HL-60 (cell line): ENCODE measurements around the gene GBA3.

Experiments used
- DNase-seq, 2 experiments: peaks; one replicate each; pipeline ENCODE4 v3.0.0-alpha.2; 2010 to 2020; ENCODE audit warnings: low read depth in 1 of 2, low spot score in 1 of 2
- H3K27ac ChIP-seq: fragments of 250-450 bp; sonication (Bioruptor Pico); replicated peaks from 2 replicates; pipeline ENCODE4 v1.5.1; 2020; ENCODE audit warnings: mild to moderate bottlenecking, moderate library complexity
- H3K27me3 ChIP-seq: fragments of 250-450 bp; sonication (Bioruptor Pico); 2 replicates; pipeline ENCODE4 v1.5.1; 2021; ENCODE audit warnings: mild to moderate bottlenecking, moderate library complexity; ENCODE audit not compliant: insufficient read depth, poor library complexity, severe bottlenecking
- H3K4me3 ChIP-seq: replicated peaks from 2 replicates; pipeline ENCODE4 v1.5.1; 2011; ENCODE audit warnings: mild to moderate bottlenecking, control low read depth, low read length; ENCODE audit not compliant: insufficient read depth
- CTCF ChIP-seq: IDR thresholded peaks from one replicate; pipeline ENCODE4 v1.5.1; 2011; ENCODE audit warnings: low read length, control low read depth, inconsistent platforms; ENCODE audit not compliant: insufficient read depth
- GABPA ChIP-seq: IDR thresholded peaks from 2 replicates; pipeline ENCODE4 v1.6.1; 2012; ENCODE audit warnings: low read depth
- POLR2AphosphoS5 ChIP-seq: IDR thresholded peaks from 2 replicates; pipeline ENCODE4 v1.6.1; 2012; ENCODE audit warnings: low read depth
- REST ChIP-seq: IDR thresholded peaks from 2 replicates; pipeline ENCODE4 v1.6.1; 2012; ENCODE audit warnings: low read depth; ENCODE audit not compliant: insufficient replicate concordance
- SPI1 ChIP-seq: IDR thresholded peaks from 2 replicates; pipeline ENCODE4 v1.6.1; 2012; ENCODE audit warnings: low read depth, mild to moderate bottlenecking, borderline replicate concordance

The GBA3 gene

GRCh38 chr4:22672944-22673343 lies 19.8 kb upstream of the GBA3 start:
- H3K27ac ChIP-seq: no peak overlapping the region
- TF ChIP-seq REST (no peak), GABPA (no peak), POLR2AphosphoS5 (no peak), SPI1 (no peak), CTCF (no peak)

GRCh38 chr4:22674700-22675099 lies 18.0 kb upstream of the GBA3 start:
- Histone ChIP-seq H3K27ac (no peak overlapping the region), H3K4me3 (no peak overlapping the region), H3K27me3 (no peaks in the 10 kb centered on the region)
- TF ChIP-seq SPI1 (no peak), REST (no peak), GABPA (no peak), CTCF (no peak), POLR2AphosphoS5 (no peak)
- no peak for DNase-seq

More at GRCh38 chr4:22672944-22673343, 19.8 kb upstream of the GBA3 start:
- Histone ChIP-seq H3K4me3 (no peak overlapping the region), H3K27me3 (no peaks in the 10 kb centered on the region)
- no peak for DNase-seq

- no peak overlapping the region for H3K4me3 ChIP-seq
- no peaks in the 10 kb centered on the region for H3K27me3 ChIP-seq
- no peak overlapping the region for H3K27ac ChIP-seq
- DNase-seq: no peak
- TF ChIP-seq REST: no peak
- no peak for TF ChIP-seq SPI1
- no peak for TF ChIP-seq GABPA
- TF ChIP-seq CTCF: no peak
- no peak for TF ChIP-seq POLR2AphosphoS5
Observed at GRCh38 chr4:22676063-22676462, 16.7 kb upstream of the GBA3 start.
